Measurements from ENCODE around the gene AXIN1.
A peak's percentile ranks its signal among the peaks of the same experiment; 100 is the strongest.
"Not testable (repeated sequence)": the region's sequence is repeated elsewhere in the genome, so short reads cannot be mapped to it uniquely, and the experiment has no call there.

The AXIN1 gene

DNA sequence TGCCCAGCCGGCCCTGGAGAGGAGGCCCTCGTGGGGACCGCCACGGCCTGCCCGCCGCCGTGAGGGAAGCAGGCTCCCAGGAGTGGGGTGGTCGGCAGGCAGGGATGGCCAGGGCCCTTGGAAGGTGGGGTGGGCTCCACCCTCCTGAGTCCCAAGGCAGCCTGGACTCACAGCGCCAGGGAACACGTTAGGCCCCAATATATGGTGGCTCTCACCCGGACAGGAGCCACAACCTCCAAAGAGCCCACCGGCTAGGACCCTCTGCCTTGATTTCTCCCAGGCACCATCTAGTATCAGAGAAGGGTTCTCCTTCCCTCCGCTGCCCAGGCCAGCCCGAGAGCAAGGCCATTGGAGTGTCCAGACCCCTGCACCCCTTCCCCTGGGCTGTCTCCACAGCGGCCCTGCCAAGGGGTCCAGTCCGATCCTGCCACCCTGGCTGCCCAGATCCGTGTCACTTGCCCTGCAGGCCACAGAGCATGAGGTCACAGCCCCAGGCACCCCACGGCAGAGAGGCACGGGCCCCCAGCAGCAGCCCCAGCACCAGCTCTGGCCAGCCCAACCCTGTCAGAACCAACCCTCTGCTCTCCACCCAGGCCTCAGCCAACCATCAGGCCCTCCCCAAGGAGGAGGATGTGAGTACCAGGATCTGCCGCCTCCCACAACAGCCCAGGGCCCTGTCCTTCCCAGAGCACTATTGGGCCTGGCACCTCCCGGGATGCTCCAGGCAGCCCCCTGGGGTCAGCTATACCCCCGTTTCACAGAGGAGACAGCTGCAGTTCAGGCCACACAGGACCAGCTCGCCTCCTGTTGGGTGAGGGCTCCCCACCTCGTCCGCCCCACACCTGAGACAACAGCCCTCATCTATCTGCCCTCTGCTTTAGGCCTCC lies 1.1 kb upstream of the AXIN1 start:
- no peak for DNase-seq

GRCh38 chr16:351804-352520 lies 561 bp downstream of the AXIN1 start:
- no peak for DNase-seq

DNA sequence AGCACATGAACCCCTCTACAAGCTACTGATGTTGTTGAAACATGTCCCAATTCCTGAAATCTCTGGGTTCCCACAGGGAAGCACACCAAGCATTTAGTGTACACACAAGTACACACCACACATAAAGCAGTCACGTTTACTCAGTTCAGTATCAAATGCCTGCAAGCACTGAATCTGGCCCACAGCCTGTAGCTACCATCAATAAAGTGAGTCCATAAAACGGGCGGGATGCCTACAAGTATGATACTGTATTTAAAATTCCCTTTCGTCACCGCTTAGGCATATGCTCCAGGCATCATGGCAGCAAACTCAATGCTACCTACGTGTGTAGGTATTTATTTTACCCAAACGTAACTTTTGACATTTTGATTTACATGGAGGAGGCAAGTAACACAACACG lies 2.3 kb downstream of the AXIN1 start:
- DNase-seq = no peak

- DNase-seq = no peak
Measured at GRCh38 chr16:349211-349610, 3.3 kb downstream of the AXIN1 start.

- DNase-seq = not testable (repeated sequence)
Measured at GRCh38 chr16:348495-348894, 4.0 kb downstream of the AXIN1 start.

DNA sequence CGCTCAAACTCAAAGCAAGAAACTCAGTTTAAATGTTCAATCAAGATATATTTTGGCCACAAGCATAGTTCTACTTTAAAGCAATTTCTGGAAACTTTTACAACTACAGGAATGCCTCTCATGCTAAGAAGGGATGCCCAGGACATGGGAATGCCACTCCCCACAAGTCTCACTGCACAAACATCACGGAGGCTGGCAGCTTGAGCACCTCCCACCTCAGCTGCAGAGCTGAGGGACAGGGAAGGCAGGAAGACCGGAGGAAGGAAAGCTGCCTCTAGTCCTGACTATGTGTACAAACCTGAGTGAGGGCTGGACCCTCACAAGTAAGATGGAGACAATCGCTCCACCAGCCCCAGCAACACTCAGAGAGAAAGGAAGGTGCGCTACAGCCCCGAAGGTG lies 5.3 kb downstream of the AXIN1 start:
- no peak for DNase-seq

- DNase-seq = peak; percentile 27
Measured at GRCh38 chr16:346587-346986, 5.9 kb downstream of the AXIN1 start.

- no peak for DNase-seq
Measured at GRCh38 chr16:345772-346171, 6.8 kb downstream of the AXIN1 start.

DNA sequence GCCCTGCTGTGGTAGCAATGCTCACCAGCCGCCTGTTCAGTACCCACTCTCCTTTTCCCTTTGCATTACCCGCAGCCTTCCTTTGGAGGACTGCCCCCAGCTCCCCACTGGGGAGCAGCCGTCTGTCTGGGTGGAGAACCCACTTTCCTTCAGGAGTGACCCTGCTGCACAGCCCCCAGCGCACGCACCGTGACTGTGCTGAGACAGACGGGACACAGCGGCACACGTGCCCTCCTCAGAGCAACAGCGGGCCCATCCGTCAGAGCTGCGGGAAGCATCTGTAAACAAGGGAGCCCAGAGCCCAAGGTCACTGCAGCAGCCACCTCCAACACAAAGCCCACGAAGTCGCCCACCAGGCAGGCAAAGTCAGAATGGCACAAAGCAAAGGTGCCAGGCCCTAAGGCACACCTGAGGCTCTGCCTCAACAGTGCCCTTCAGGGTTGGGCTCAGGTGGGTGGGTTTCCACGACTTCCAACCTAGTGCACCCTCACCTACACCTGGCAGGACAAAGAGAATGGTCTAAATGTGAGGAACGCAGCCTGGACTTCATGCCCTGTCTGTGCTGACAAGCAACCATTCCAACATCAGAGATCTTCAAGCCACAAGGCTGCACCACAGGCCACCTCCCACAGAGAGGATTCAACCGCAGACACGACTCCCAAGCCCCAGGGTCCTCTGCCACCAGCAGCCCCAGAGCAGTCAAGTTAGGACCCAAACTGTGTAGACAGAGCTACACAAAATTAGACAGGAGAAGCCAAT lies 9.9 kb downstream of the AXIN1 start:
- no peak for DNase-seq

- DNase-seq = not testable (repeated sequence)
Measured at GRCh38 chr16:341974-342336, 10.6 kb downstream of the AXIN1 start.

- DNase-seq = not testable (repeated sequence)
Measured at GRCh38 chr16:341095-341973, 11.2 kb downstream of the AXIN1 start.

GRCh38 chr16:340370-341091 lies 12.0 kb downstream of the AXIN1 start:
- DNase-seq = no peak

GRCh38 chr16:339680-340079 lies 12.8 kb downstream of the AXIN1 start:
- no peak for DNase-seq

- no peak for DNase-seq
Measured at GRCh38 chr16:337975-338575, 14.4 kb downstream of the AXIN1 start.

GRCh38 chr16:337437-337836 lies 15.1 kb downstream of the AXIN1 start:
- no peak for DNase-seq

GRCh38 chr16:336269-336668 lies 16.3 kb downstream of the AXIN1 start:
- no peak for DNase-seq

DNA sequence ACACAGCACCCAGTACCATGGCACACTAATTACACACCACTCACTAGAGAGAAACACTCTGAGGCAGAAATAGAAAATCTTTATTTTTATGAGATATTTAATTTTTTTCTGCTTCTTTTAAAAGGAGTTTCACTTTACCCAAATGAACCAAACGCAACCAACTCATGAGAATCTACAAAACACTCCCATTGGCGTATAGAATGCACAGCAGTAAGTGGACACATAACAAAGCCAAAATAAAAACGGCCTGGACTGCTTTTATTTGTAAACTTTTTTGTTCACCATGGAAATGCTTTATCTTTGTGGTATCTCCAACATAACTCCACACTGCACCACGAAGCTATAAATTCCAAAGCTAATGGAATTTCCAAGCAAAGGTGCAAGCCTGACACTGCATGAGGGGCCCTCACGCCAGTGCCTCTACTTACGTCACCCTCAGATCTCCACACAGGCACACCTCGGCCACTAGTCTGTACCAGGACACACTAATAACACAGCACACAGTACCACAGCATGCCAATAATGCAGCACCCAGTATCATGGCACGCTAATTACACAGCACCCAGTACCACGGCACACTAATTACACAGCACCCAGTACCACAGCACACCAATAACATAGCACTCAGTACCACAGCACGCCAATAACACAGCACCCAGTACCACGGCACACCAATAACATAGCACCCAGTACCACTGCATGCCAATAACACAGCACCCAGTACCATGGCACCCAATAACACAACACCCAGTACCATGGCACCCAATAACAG lies 17.5 kb downstream of the AXIN1 start:
- not testable (repeated sequence) for DNase-seq

DNA sequence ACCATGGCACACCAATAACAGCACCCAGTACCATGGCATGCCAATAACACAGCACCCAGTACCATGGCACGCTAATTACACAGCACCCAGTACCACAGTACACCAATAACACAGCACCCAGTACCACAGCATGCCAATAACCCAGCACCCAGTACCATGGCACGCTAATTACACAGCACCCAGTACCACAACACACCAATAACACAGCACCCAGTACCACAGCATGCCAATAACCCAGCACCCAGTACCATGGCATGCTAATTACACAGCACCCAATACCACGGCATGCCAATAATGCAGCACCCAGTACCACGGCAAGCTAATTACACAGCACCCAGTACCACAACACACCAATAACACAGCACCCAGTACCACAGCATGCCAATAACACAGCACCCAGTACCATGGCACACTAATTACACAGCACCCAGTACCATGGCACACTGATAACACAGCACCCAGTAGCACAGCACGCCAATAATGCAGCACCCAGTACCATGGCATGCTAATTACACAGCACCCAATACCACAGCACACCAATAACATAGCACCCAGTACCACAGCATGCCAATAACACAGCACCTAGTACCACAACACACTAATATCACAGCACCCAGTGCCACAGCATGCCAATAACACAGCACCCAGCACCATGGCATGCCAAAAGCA lies 18.2 kb downstream of the AXIN1 start:
- not testable (repeated sequence) for DNase-seq

DNA sequence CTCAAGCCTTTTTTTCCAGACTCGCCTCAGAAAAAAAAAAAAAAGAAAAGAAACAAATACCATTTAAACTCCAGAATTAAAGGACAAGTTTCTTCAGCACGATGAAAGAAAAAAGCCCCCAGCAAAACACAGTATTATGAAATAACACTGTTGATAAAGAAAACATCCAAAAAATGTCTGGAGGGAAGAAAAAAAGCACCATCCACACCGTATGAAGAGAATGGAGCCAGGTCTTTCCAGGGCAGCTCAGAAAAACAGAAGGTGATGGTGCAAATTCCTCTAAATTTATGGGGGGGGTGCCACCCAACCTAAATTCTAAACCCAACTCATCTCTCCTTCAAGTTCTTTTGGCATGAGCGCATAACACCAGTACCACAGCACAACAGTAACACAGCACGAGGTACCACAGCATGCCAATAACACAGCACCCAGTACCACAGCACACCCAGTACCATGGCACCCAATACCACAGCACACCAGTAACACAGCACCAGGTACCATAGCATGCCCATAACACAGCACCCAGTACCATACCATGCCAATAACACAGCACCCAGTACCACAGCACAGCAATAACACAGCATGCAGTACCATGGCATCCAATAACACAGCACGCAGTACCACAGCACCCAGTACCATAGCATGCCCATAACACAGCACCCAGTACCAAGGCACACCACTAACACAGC lies 19.0 kb downstream of the AXIN1 start:
- DNase-seq = no peak
